ENCODE data around the gene MFSD2B.

The MFSD2B gene

DNA sequence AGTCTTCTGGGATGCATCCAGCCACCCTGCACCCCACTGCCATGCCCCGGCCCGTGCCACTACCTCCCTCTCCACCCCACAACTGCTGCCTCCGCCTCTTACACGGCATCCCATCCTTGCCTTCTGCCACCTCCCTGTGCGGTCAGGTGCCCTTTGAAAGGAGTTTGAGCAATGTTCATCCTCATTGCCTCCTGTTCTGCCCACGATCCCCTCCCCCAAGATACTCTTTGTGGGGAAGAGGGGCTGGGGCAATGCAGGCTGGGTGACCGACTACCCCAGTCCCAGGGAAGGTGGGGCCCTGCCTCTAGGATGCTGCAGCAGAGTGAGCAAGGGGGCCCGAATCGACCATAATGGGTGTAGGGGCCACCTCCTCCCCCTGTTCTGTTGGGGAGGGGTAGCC lies 8.4 kb downstream of the MFSD2B start:
- Histone ChIP-seq H3K36me3 (ENCODE audit: control insufficient read depth, insufficient read depth, low read length) (no peaks in the 10 kb centered on the region), H3K4me2 (ENCODE audit: low read length) (no peak overlapping the region), H3K27me3 (ENCODE audit: control insufficient read depth, insufficient read depth, low read length) (no peaks in the 10 kb centered on the region), H3K79me2 (no peaks in the 10 kb centered on the region), H3K4me3 (ENCODE audit: low read depth, low read length) (no peak overlapping the region), H2AFZ (no peak overlapping the region), H3K9ac (no peak overlapping the region), H3K27ac (no peak overlapping the region), H3K4me1 (no peaks in the 10 kb centered on the region), H3K9me3 (ENCODE audit: control insufficient read depth, low read length) (no peaks in the 10 kb centered on the region)
- TF ChIP-seq, protein P1, sequence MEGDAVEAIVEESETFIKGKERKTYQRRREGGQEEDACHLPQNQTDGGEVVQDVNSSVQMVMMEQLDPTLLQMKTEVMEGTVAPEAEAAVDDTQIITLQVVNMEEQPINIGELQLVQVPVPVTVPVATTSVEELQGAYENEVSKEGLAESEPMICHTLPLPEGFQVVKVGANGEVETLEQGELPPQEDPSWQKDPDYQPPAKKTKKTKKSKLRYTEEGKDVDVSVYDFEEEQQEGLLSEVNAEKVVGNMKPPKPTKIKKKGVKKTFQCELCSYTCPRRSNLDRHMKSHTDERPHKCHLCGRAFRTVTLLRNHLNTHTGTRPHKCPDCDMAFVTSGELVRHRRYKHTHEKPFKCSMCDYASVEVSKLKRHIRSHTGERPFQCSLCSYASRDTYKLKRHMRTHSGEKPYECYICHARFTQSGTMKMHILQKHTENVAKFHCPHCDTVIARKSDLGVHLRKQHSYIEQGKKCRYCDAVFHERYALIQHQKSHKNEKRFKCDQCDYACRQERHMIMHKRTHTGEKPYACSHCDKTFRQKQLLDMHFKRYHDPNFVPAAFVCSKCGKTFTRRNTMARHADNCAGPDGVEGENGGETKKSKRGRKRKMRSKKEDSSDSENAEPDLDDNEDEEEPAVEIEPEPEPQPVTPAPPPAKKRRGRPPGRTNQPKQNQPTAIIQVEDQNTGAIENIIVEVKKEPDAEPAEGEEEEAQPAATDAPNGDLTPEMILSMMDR (IDR thresholded peaks at IDR 0.05): no peak

DNA sequence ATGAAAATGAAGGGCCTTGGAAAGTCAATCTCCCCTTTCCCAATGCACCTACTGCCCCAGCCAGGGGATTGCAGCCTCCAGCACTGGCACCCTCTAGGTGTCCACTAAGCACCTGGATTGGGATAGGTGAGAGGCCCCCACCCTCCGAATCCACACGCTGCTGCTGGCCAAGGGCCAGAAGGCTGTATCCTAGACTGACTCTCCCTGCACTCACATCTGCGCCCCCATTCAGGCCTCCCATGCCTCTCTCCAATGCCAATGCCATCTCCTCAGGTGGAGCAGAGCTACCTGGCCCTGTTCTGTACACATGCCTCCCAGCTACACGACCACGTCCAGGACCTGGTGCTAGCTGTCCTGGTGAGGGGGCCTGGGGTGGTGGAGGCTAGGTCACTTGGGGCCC lies 9.8 kb downstream of the MFSD2B start:
- no peaks in the 10 kb centered on the region for H3K36me3 ChIP-seq (ENCODE audit: control insufficient read depth, insufficient read depth, low read length)
- H2AFZ ChIP-seq: no peak overlapping the region
- H3K4me2 ChIP-seq (ENCODE audit: low read length): no peak overlapping the region
- H3K79me2 ChIP-seq: no peaks in the 10 kb centered on the region
- H3K9ac ChIP-seq: no peak overlapping the region
- H3K4me3 ChIP-seq (ENCODE audit: low read depth, low read length): no peak overlapping the region
- no peaks in the 10 kb centered on the region for H3K4me1 ChIP-seq
- TF ChIP-seq, protein P1 (IDR thresholded peaks at IDR 0.05): no peak
- no peak overlapping the region for H3K27ac ChIP-seq
- H3K27me3 ChIP-seq (ENCODE audit: control insufficient read depth, insufficient read depth, low read length): no peaks in the 10 kb centered on the region
- no peaks in the 10 kb centered on the region for H3K9me3 ChIP-seq (ENCODE audit: control insufficient read depth, low read length)

DNA sequence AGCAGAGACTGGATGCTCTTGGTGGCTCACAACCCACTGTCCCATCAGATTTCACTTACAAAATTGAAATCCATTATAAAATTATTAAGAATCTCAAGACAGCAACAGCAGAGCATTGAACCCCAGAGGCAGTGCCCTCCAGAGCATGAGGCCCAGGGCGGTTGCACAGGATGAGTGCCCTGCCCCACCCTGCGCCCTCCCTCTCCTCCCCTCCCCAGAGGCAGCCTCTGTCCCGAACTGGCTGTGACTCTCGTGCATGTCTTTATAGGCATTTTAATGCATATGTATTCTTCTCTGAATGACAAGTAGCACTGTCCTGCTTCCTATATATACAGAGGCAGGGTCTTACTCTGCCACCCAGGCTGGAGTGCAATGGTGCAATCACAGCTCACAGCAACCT lies 10.4 kb downstream of the MFSD2B start:
- Histone ChIP-seq H3K36me3 (ENCODE audit: control insufficient read depth, insufficient read depth, low read length) (no peaks in the 10 kb centered on the region), H3K27ac (no peak overlapping the region), H3K9ac (no peak overlapping the region), H3K4me1 (no peaks in the 10 kb centered on the region), H3K27me3 (ENCODE audit: control insufficient read depth, insufficient read depth, low read length) (no peaks in the 10 kb centered on the region), H2AFZ (no peak overlapping the region), H3K4me3 (ENCODE audit: low read depth, low read length) (no peak overlapping the region), H3K9me3 (ENCODE audit: control insufficient read depth, low read length) (no peaks in the 10 kb centered on the region), H3K79me2 (no peaks in the 10 kb centered on the region), H3K4me2 (ENCODE audit: low read length) (no peak overlapping the region)
- TF ChIP-seq, protein P1 (IDR thresholded peaks at IDR 0.05): no peak

DNA sequence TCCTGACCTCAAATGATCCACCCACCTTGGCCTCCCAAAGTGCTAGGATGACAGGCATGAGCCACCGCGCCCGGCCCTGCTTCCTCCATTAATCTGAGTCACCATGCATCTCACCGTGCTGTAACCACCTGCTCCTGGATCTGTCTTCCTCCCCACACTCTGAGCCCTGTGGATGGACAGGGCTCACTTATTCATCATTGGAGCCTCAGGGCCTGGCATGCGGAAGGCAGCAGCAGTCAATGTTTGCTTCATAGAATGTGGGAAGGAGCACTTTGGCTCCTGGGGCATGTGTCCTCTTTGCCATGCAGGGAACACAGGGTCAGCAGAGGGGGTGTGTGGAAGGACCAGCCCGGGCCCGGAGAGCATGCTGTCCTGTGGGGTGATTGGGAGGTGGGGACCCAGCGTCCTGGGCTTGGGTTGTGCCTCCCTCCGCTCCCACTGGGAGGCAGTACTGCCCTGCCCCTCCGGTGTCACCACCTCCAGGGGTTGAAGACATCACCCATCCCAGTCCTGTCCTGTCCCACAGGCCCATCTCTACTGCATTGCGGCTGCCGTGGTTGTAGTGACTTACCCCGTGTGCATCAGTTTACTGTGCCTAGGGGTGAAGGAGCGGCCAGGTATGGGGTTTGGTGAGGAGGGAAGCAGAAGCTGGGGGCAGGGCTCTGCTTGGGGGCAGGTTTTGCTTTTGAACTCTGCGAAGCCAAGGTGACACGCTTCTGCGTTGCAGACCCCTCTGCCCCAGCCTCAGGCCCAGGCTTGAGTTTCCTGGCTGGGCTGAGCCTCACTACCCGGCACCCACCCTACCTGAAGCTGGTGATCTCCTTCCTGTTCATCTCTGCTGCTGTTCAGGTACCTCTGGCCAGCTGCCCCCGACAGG lies 11.5 kb downstream of the MFSD2B start:
- no peak overlapping the region for H2AFZ ChIP-seq
- no peaks in the 10 kb centered on the region for H3K27me3 ChIP-seq (ENCODE audit: control insufficient read depth, insufficient read depth, low read length)
- H3K27ac ChIP-seq: no peak overlapping the region
- no peak overlapping the region for H3K9ac ChIP-seq
- H3K4me2 ChIP-seq (ENCODE audit: low read length): no peak overlapping the region
- H3K9me3 ChIP-seq (ENCODE audit: control insufficient read depth, low read length): no peaks in the 10 kb centered on the region
- no peaks in the 10 kb centered on the region for H3K79me2 ChIP-seq
- H3K36me3 ChIP-seq (ENCODE audit: control insufficient read depth, insufficient read depth, low read length): no peaks in the 10 kb centered on the region
- TF ChIP-seq, protein P1 (IDR thresholded peaks at IDR 0.05): peak; percentile 26
- H3K4me3 ChIP-seq (ENCODE audit: low read depth, low read length): no peak overlapping the region
- H3K4me1 ChIP-seq: no peaks in the 10 kb centered on the region

Measured in parathyroid adenoma (tissue), 2 donors.